ENCODE results near the gene MUC5AC. TPM values are rescaled to one million over a fixed set of nuclear protein-coding genes. Genes with fewer than 3 reads are reported as not detected.

Gene MUC5AC
- total and polyA plus RNA-seq, 2 experiments from 2014 or later: not detected

- no peak for TF ChIP-seq CTCF (IDR thresholded peaks at IDR 0.05; ENCODE audit: low read depth, low read length)
- no peak overlapping the region for H3K27ac ChIP-seq
- no peak overlapping the region for H3K4me3 ChIP-seq
- no peaks in the 10 kb centered on the region for H3K9me3 ChIP-seq (ENCODE audit: low read depth)
- H3K36me3 ChIP-seq: no peaks in the 10 kb centered on the region
- H3K27me3 ChIP-seq: no peaks in the 10 kb centered on the region
- DNase-seq (ENCODE audit: low read depth in 1 of 2, low spot score in 1 of 2): no peak
- no peaks in the 10 kb centered on the region for H3K4me1 ChIP-seq (ENCODE audit: low read depth)
Measured at GRCh38 chr11:1204381-1205101, 46.8 kb downstream of the MUC5AC start.

DNA sequence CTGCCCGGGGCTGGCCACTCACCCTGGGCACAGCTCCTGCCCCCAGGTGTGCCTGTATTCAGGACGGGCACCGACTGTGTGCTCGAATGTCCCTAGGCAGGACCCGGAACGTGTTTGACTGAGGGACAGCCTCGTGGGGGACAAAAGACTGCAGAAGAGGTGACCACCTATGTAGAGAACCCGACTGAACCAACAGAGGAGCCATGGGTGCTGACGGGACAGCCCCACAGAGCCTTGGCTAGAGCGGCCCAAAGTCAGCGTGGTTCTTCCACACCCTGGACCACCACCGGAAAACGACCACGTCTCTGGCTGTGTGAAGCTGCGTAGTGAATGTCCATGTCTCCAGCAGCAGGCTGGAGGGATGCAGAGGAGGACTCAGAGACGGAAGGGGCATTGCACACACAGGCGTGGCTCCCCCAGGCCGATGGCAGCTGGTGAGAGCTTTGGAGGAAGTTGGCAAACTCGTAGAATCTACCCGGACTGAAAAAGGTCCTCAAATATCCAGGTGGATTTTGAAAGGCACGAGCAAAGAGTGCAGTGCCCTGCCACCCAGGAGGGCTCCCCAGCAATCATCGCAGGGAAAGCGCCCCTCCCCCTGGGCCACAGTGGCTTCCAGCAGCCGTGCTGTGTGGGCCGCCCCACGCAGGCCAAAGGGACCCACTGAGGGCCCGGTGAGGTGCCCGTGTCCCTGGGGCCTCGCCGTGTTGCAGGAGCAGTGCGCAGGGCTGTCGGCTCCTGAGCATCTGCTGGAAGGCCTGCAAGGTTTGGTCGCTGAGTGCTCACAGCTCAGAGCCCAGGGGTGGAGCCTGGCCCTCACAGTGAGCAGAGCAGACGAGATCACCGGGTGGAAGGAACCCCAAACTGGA lies 47.6 kb downstream of the MUC5AC start:
- Histone ChIP-seq H3K4me1 (ENCODE audit: low read depth) (no peaks in the 10 kb centered on the region), H3K9me3 (ENCODE audit: low read depth) (no peaks in the 10 kb centered on the region), H3K27ac (no peak overlapping the region), H3K36me3 (no peaks in the 10 kb centered on the region), H3K27me3 (no peaks in the 10 kb centered on the region), H3K4me3 (no peak overlapping the region)
- no peak for DNase-seq (ENCODE audit: low read depth in 1 of 2, low spot score in 1 of 2)
- no peak for TF ChIP-seq CTCF (IDR thresholded peaks at IDR 0.05; ENCODE audit: low read depth, low read length)

DNA sequence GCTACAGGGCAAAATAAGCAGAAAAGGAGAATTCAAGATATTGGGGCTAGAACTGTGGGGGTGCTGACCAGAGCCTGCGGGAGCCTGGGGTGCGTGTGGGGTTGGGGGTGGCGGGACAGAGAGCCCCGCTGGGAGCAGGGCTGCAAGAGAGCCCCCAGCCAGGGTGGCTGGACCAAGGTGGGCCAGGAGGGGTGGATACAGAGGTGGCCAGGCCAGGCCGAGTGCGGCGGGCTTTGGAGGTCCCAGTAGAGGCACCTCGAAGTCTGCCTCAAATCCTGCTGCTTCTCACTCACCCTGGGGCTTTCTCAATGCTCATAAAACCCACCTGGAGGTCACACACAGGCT lies 48.2 kb downstream of the MUC5AC start:
- no peak for DNase-seq (ENCODE audit: low read depth in 1 of 2, low spot score in 1 of 2)

DNA sequence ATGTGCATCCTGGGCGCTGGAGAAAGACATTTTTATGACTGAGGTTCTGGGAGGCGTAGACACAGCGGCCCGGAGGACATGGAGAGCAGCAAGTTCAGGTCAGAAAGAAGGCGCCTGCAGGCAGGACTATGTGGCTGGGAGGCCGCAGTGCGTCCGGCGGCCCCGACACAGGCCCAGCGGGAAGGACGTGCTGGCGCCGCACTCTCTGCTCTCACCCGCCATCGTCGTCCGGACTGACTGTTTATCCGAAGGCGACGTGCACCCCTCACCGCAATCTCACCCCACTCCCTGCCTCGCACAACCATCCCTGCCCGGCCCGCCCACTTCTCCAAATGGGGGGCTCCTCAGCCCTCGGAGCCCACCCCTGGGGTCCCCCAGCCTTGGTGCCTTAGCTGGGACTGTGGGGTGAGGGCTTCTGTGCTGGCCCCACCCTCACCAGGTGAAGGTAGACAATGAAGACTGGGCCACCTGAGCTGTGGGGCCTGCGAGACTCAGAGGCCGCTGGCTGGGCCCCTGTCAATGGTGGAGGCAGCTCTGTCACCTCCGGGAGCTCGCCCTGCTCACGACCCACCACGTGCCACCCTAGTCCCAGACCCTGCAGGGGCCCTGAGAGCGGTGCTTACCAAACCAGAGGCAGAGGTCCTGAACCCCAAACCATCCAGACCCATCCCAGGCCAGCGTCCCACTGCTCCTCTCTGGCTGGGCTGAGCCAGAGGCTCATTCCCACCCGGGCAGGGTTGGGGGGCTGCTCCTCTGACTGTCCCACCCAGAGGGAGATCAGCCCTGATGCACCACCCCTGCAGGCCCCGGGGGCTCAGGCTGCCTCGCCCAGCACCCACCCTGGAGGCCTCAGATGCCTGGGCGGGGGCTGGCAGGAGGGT lies 48.9 kb downstream of the MUC5AC start:
- H3K27me3 ChIP-seq: no peaks in the 10 kb centered on the region
- no peak overlapping the region for H3K4me3 ChIP-seq
- H3K27ac ChIP-seq: no peak overlapping the region
- H3K4me1 ChIP-seq (ENCODE audit: low read depth): no peaks in the 10 kb centered on the region
- H3K9me3 ChIP-seq (ENCODE audit: low read depth): no peaks in the 10 kb centered on the region
- no peak for DNase-seq (ENCODE audit: low read depth in 1 of 2, low spot score in 1 of 2)
- no peaks in the 10 kb centered on the region for H3K36me3 ChIP-seq
- no peak for TF ChIP-seq CTCF (IDR thresholded peaks at IDR 0.05; ENCODE audit: low read depth, low read length)

More for the DNA sequence above, 48.2 kb downstream of the MUC5AC start:
- H3K4me1 ChIP-seq (ENCODE audit: low read depth): no peaks in the 10 kb centered on the region
- no peak overlapping the region for H3K4me3 ChIP-seq
- TF ChIP-seq CTCF (IDR thresholded peaks at IDR 0.05; ENCODE audit: low read depth, low read length): no peak
- H3K9me3 ChIP-seq (ENCODE audit: low read depth): no peaks in the 10 kb centered on the region
- no peaks in the 10 kb centered on the region for H3K36me3 ChIP-seq
- H3K27me3 ChIP-seq: no peaks in the 10 kb centered on the region
- no peak overlapping the region for H3K27ac ChIP-seq

DNA sequence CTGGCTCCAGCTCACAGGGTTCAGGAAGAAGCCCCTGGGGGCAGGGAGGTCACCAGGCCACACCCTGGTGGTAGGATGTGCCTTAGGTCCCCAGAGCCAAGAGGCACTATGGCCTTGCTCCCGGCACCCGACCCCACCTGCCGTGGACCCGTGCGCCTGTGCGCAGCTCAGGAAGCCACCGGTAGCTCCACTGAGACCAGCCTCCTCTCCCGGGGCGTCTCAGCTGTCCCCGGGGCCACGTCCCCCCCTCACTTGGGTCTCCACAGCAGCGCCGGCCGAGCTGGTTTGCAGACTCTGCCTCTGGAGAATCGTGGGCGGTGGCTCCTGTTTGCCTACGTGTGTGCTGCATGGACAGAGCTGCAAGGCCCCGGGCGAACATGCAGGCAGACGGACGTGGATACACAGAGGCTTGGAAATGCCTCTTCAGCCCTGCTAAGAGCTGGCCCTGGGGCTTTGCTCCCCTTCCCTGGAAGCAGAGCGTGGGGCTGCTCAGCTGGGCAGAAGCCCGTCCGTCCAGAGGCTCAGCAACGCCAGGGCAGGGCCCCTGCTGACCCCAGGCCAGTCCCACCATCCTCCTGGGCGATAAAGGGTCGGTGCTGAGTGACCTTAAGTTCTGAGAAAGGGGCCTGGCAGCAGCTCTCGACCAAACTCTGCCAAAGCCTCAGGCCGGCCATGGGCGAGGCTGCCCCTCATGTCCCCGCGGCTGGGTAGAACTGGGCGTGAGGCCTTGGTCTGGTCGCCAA lies 49.8 kb downstream of the MUC5AC start:
- Histone ChIP-seq H3K36me3 (no peaks in the 10 kb centered on the region), H3K4me1 (ENCODE audit: low read depth) (no peaks in the 10 kb centered on the region), H3K27ac (no peak overlapping the region), H3K9me3 (ENCODE audit: low read depth) (no peaks in the 10 kb centered on the region), H3K27me3 (no peaks in the 10 kb centered on the region), H3K4me3 (no peak overlapping the region)
- no peak for TF ChIP-seq CTCF (IDR thresholded peaks at IDR 0.05; ENCODE audit: low read depth, low read length)
- DNase-seq (ENCODE audit: low read depth in 1 of 2, low spot score in 1 of 2): no peak

Data from cardiac muscle cell (in vitro differentiated cells and primary cell).